ENCODE measurements around the gene MAML2. TPM values are rescaled to one million over a fixed set of nuclear protein-coding genes. Genes with fewer than 3 reads are reported as not detected.

The MAML2 gene
- total and polyA plus RNA-seq, 2 of the 13 experiments (the other 11 are each of a cell fraction or from before 2014, with no cell fraction given) = 2.3 to 25.9 TPM

- ATAC-seq = peak; percentile 74
- peak; percentile 55 for FAIRE-seq
- peaks cover 9% of the 10 kb centered on the region for H3K79me2 ChIP-seq (ENCODE audit: insufficient read depth, low read length)
- no peaks in the 10 kb centered on the region for H3K9me3 ChIP-seq (ENCODE audit: low read length)
- H3K27me3 ChIP-seq (ENCODE audit: control insufficient read depth in 1 of 2, insufficient read depth in 2 of 2, low read length in 2 of 2) = no peaks in the 10 kb centered on the region
- H3K9ac ChIP-seq (ENCODE audit: insufficient read depth, low read depth, low read length) = peak overlapping the region; percentile 75
- peak overlapping the region; percentile 92 for H3K27ac ChIP-seq (ENCODE audit: extremely low read length, insufficient read depth, low read length)
- intact Hi-C loops (cut with micrococcal nuclease; ENCODE audit: unreplicated experiment) = loop anchor here (1.0 to 10.0 kb wide), 3 partner anchors 86 to 245 kb away; partner anchors contain the start of gene MAML2
- peak overlapping the region; percentile 79 for H3K4me2 ChIP-seq (ENCODE audit: low read depth, low read length)
- ChIA-PET CTCF (ENCODE audit: low intra/inter-chr PET ratio, low total read pairs) (no interaction called here), POLR2A (interaction anchor here (0.9 to 1.5 kb wide), 4 partner anchors 7 to 57 kb away, joined by 3 to 5 read pairs (median 4); no protein-coding TSS in a partner anchor)
- DNase-seq (ENCODE audit: low spot score) = peak; percentile 72
- H2AFZ ChIP-seq (ENCODE audit: low read length) = no peak overlapping the region
- peak overlapping the region in 2 of 3 experiments; percentile 12 to 52; a peak in 2 of 6 replicates for H3K4me3 ChIP-seq (replicated peaks in 1 of 3; ENCODE audit: insufficient read depth in 1 of 3, low read depth in 2 of 3, low read length in 3 of 3)
- H4K20me1 ChIP-seq (ENCODE audit: insufficient read depth, low read length) = no peaks in the 10 kb centered on the region
- peaks cover 82% of the 10 kb centered on the region for H3K4me1 ChIP-seq (ENCODE audit: insufficient read depth, low read length)
- WGBS (ENCODE audit: low lambda C conversion rate) = 49% methylated on average over 4 of the region's 4 CpGs
- BruUV-seq (replicated peaks) = no TSS peak
- in situ Hi-C loops (cut with HindIII; ENCODE audit: extremely low pct_ligation_motif_present, low pct_unique_long_range_greater_than_20kb) = no loop called here
- peaks cover 0 to 3% of the 10 kb centered on the region in 2 experiments; a peak in 3 of 5 replicates for H3K36me3 ChIP-seq (replicated peaks in 1 of 2; ENCODE audit: control insufficient read depth in 1 of 2, insufficient read depth in 2 of 2, low read length in 2 of 2)
- TF ChIP-seq ATF3 (CRISPR knock-in tag; IDR thresholded peaks at IDR 0.05) = 0 out of 2 replicates have a peak, but pooled peaks have one; percentile 51
- no peak for TF ChIP-seq ZFYVE20 (CRISPR knock-in tag; IDR thresholded peaks at IDR 0.05; ENCODE audit: borderline replicate concordance, low read depth)
- no peak for TF ChIP-seq ZFX (CRISPR knock-in tag; IDR thresholded peaks at IDR 0.05; ENCODE audit: low read depth)
- TF ChIP-seq RARG (CRISPR knock-in tag; IDR thresholded peaks at IDR 0.05; ENCODE audit: low read depth) = no peak
- TF ChIP-seq POLR2AphosphoS5 (IDR thresholded peaks at IDR 0.05; ENCODE audit: low read depth, low read length) = no peak
- TF ChIP-seq MAF1 (CRISPR knock-in tag; IDR thresholded peaks at IDR 0.05; ENCODE audit: borderline replicate concordance) = no peak
- no peak for TF ChIP-seq EED (CRISPR knock-in tag; IDR thresholded peaks at IDR 0.05)
- TF ChIP-seq BRD4 (CRISPR knock-in tag; IDR thresholded peaks at IDR 0.05) = no peak
- TF ChIP-seq ZNF484 (CRISPR knock-in tag; IDR thresholded peaks at IDR 0.05; ENCODE audit: borderline replicate concordance, low read depth) = no peak
- TF ChIP-seq ZNF704 (CRISPR knock-in tag; IDR thresholded peaks at IDR 0.05; ENCODE audit: borderline replicate concordance) = no peak
- TF ChIP-seq ZNF572 (CRISPR knock-in tag; IDR thresholded peaks at IDR 0.05) = no peak
- peak; percentile 35; the same call in 1 of the 2 replicates for TF ChIP-seq HDAC2 (CRISPR knock-in tag; IDR thresholded peaks at IDR 0.05)
- no peak for TF ChIP-seq ZNF282 (IDR thresholded peaks at IDR 0.05; ENCODE audit: partially characterized antibody)
- TF ChIP-seq ZNF605 (CRISPR knock-in tag; IDR thresholded peaks at IDR 0.05) = no peak
- TF ChIP-seq ZNF205 (CRISPR knock-in tag; IDR thresholded peaks at IDR 0.05) = no peak
- TF ChIP-seq ZNF34 (CRISPR knock-in tag; IDR thresholded peaks at IDR 0.05; ENCODE audit: borderline replicate concordance) = no peak
- TF ChIP-seq ZC3H4 (CRISPR knock-in tag; IDR thresholded peaks at IDR 0.05; ENCODE audit: borderline replicate concordance) = no peak
- 0 out of 2 replicates have a peak, but pooled peaks have one; percentile 26 for TF ChIP-seq CEBPB (IDR thresholded peaks at IDR 0.05; ENCODE audit: borderline replicate concordance, low read depth, low read length)
- no peak for TF ChIP-seq ZNF101 (CRISPR knock-in tag; IDR thresholded peaks at IDR 0.05; ENCODE audit: borderline replicate concordance, low read depth)
- TF ChIP-seq HNRNPUL1 (IDR thresholded peaks at IDR 0.05; ENCODE audit: low read depth, low read length) = no peak
- TF ChIP-seq, protein P1, sequence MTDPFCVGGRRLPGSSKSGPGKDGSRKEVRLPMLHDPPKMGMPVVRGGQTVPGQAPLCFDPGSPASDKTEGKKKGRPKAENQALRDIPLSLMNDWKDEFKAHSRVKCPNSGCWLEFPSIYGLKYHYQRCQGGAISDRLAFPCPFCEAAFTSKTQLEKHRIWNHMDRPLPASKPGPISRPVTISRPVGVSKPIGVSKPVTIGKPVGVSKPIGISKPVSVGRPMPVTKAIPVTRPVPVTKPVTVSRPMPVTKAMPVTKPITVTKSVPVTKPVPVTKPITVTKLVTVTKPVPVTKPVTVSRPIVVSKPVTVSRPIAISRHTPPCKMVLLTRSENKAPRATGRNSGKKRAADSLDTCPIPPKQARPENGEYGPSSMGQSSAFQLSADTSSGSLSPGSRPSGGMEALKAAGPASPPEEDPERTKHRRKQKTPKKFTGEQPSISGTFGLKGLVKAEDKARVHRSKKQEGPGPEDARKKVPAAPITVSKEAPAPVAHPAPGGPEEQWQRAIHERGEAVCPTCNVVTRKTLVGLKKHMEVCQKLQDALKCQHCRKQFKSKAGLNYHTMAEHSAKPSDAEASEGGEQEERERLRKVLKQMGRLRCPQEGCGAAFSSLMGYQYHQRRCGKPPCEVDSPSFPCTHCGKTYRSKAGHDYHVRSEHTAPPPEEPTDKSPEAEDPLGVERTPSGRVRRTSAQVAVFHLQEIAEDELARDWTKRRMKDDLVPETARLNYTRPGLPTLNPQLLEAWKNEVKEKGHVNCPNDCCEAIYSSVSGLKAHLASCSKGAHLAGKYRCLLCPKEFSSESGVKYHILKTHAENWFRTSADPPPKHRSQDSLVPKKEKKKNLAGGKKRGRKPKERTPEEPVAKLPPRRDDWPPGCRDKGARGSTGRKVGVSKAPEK (CRISPR knock-in tag; IDR thresholded peaks at IDR 0.05; ENCODE audit: borderline replicate concordance) = no peak
These were observed 245.1 kb downstream of the MAML2 start for GRCh38 chr11:96097844-96098421.
